ENCODE measurements around the gene JADE2.

- TF ChIP-seq, protein P1, sequence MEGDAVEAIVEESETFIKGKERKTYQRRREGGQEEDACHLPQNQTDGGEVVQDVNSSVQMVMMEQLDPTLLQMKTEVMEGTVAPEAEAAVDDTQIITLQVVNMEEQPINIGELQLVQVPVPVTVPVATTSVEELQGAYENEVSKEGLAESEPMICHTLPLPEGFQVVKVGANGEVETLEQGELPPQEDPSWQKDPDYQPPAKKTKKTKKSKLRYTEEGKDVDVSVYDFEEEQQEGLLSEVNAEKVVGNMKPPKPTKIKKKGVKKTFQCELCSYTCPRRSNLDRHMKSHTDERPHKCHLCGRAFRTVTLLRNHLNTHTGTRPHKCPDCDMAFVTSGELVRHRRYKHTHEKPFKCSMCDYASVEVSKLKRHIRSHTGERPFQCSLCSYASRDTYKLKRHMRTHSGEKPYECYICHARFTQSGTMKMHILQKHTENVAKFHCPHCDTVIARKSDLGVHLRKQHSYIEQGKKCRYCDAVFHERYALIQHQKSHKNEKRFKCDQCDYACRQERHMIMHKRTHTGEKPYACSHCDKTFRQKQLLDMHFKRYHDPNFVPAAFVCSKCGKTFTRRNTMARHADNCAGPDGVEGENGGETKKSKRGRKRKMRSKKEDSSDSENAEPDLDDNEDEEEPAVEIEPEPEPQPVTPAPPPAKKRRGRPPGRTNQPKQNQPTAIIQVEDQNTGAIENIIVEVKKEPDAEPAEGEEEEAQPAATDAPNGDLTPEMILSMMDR (tag by site-specific recombination; IDR thresholded peaks at IDR 0.05): no peak
- no peak for TF ChIP-seq GLI2 (tag by site-specific recombination; IDR thresholded peaks at IDR 0.05; ENCODE audit: borderline replicate concordance, low read depth)
- TF ChIP-seq, protein P2, sequence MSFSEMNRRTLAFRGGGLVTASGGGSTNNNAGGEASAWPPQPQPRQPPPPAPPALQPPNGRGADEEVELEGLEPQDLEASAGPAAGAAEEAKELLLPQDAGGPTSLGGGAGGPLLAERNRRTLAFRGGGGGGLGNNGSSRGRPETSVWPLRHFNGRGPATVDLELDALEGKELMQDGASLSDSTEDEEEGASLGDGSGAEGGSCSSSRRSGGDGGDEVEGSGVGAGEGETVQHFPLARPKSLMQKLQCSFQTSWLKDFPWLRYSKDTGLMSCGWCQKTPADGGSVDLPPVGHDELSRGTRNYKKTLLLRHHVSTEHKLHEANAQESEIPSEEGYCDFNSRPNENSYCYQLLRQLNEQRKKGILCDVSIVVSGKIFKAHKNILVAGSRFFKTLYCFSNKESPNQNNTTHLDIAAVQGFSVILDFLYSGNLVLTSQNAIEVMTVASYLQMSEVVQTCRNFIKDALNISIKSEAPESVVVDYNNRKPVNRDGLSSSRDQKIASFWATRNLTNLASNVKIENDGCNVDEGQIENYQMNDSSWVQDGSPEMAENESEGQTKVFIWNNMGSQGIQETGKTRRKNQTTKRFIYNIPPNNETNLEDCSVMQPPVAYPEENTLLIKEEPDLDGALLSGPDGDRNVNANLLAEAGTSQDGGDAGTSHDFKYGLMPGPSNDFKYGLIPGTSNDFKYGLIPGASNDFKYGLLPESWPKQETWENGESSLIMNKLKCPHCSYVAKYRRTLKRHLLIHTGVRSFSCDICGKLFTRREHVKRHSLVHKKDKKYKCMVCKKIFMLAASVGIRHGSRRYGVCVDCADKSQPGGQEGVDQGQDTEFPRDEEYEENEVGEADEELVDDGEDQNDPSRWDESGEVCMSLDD (tag by site-specific recombination; IDR thresholded peaks at IDR 0.05): no peak
- TF ChIP-seq PRDM1 (tag by site-specific recombination; IDR thresholded peaks at IDR 0.05): no peak
- TF ChIP-seq ZNF157 (tag by site-specific recombination; IDR thresholded peaks at IDR 0.05): no peak
- no peak for TF ChIP-seq ZNF174 (tag by site-specific recombination; IDR thresholded peaks at IDR 0.05)
Measured at GRCh38 chr5:134555223-134555889, 29.9 kb downstream of the JADE2 start.
